Neural cell (in vitro differentiated cells): ENCODE measurements around the gene CDS1.

ENCODE experiments used
- EP300 ChIP-seq: fragments of 450-650 bp; conservative IDR thresholded peaks from 2 replicates; pipeline ENCODE4 v1.6.1; 2014; ENCODE audit warnings: antibody characterized with exemption, mild to moderate bottlenecking, moderate library complexity; ENCODE audit not compliant: poor library complexity, severe bottlenecking
- MXI1 ChIP-seq: fragments of 450-650 bp; conservative IDR thresholded peaks from 2 replicates; pipeline ENCODE4 v1.6.1; 2014; ENCODE audit warnings: antibody characterized with exemption, mild to moderate bottlenecking; ENCODE audit not compliant: poor library complexity, severe bottlenecking
- POLR2AphosphoS5 ChIP-seq: IDR thresholded peaks from 2 replicates; pipeline ENCODE4 v1.6.1; 2012
- TAF1 ChIP-seq: IDR thresholded peaks from 2 replicates; pipeline ENCODE4 v1.6.1; 2012; ENCODE audit warnings: low read depth
- TF ChIP-seq, protein P1 (sequence below): fragments of 450-650 bp; IDR thresholded peaks from 2 replicates; pipeline ENCODE4 v1.5.1; 2014; ENCODE audit warnings: antibody characterized with exemption, mild to moderate bottlenecking, moderate library complexity; ENCODE audit not compliant: poor library complexity, severe bottlenecking
- TF ChIP-seq, protein P2 (sequence below): IDR thresholded peaks from 2 replicates; pipeline ENCODE4 v1.6.1; 2012; ENCODE audit warnings: borderline replicate concordance

DNA sequence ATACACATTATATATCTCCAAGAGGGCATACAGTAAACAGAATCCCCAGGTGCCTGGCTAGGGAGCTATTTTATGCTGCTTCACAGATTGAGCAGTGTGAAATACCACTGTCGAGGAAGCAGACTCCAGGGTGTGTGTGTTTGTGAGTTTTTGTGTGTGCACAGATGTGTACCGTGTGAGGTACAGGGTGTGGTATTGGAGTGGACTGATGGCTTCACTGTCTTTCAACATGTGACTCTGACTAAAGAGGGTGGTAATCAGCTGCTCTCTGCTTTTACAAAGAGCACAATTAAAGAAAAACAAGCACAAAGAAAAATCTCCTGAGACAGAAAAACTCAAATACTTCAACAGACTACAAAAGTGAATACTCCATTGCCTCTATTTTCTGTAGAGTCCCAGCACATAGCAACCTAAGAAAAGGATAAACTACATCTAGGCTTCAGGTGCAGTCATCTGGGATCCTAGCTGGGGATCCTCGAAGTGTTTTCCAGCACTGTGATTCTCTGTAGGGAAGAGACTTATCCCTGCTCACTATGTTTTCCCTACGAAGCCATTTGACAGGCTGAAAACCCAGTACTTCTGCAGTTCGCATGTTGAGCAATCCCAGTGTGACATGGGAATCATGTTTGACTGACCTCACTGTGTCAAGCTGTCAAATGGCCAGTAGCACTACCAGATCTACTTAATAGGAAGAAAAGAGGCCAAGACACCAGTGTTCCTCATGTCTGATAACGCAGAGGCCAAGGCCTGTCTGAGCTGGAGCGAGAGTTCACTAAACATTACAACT, 100.3 kb downstream of the CDS1 start:
- TF ChIP-seq EP300 = no peak
- TF ChIP-seq, protein P1, sequence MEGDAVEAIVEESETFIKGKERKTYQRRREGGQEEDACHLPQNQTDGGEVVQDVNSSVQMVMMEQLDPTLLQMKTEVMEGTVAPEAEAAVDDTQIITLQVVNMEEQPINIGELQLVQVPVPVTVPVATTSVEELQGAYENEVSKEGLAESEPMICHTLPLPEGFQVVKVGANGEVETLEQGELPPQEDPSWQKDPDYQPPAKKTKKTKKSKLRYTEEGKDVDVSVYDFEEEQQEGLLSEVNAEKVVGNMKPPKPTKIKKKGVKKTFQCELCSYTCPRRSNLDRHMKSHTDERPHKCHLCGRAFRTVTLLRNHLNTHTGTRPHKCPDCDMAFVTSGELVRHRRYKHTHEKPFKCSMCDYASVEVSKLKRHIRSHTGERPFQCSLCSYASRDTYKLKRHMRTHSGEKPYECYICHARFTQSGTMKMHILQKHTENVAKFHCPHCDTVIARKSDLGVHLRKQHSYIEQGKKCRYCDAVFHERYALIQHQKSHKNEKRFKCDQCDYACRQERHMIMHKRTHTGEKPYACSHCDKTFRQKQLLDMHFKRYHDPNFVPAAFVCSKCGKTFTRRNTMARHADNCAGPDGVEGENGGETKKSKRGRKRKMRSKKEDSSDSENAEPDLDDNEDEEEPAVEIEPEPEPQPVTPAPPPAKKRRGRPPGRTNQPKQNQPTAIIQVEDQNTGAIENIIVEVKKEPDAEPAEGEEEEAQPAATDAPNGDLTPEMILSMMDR = no peak
- TF ChIP-seq, protein P2, sequence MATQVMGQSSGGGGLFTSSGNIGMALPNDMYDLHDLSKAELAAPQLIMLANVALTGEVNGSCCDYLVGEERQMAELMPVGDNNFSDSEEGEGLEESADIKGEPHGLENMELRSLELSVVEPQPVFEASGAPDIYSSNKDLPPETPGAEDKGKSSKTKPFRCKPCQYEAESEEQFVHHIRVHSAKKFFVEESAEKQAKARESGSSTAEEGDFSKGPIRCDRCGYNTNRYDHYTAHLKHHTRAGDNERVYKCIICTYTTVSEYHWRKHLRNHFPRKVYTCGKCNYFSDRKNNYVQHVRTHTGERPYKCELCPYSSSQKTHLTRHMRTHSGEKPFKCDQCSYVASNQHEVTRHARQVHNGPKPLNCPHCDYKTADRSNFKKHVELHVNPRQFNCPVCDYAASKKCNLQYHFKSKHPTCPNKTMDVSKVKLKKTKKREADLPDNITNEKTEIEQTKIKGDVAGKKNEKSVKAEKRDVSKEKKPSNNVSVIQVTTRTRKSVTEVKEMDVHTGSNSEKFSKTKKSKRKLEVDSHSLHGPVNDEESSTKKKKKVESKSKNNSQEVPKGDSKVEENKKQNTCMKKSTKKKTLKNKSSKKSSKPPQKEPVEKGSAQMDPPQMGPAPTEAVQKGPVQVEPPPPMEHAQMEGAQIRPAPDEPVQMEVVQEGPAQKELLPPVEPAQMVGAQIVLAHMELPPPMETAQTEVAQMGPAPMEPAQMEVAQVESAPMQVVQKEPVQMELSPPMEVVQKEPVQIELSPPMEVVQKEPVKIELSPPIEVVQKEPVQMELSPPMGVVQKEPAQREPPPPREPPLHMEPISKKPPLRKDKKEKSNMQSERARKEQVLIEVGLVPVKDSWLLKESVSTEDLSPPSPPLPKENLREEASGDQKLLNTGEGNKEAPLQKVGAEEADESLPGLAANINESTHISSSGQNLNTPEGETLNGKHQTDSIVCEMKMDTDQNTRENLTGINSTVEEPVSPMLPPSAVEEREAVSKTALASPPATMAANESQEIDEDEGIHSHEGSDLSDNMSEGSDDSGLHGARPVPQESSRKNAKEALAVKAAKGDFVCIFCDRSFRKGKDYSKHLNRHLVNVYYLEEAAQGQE = no peak
- TF ChIP-seq TAF1 = no peak
- TF ChIP-seq POLR2AphosphoS5 = no peak
- TF ChIP-seq MXI1 = no peak
